ENCODE measurements around the gene BCKDK. TPM values are rescaled to one million over a fixed set of nuclear protein-coding genes. Genes with fewer than 3 reads are reported as not detected.

BCKDK gene
- polyA plus RNA-seq, 1 donor (not counting 4 experiments of a cell fraction or from before 2014, with no cell fraction given): 19.9 TPM

DNA sequence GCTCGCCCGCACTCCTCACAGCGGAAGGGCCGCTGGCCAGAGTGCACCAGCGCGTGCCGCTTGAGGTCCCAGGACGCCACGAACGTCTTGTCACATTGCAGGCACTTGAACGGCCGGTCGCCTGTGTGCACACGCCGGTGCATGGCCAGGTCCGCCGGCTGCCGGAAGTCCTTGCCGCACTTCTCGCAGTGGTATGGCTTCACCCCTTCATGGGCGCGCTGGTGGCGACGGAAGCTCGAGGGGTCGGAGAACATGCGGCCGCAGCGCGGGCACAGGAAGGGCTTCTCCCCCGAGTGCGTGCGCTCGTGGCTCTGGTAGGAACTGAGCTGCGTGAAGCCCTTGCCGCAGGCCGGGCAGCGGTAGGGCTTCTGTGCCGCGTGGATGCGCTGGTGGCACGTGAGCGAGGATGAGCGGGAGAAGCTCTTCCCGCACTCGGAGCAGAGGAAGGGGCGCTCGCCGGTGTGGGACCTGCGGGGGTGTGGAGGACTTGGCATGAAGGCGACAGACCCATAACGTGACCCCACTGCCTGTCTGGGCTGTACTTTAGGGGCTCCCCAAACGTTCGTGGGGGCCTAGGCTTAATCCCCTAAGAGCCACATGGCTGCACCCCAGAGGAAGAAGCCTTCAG, 46.3 kb upstream of the BCKDK start:
- dilution Hi-C loops (cut with MboI; ENCODE audit: extremely low pct_ligation_motif_present, low sequenced_read_pairs): no loop called here
- H3K9me1 ChIP-seq (ENCODE audit: control insufficient read depth, extremely low read depth, insufficient read depth, low read length): no peaks in the 10 kb centered on the region
- FAIRE-seq: no peak
- no peak overlapping the region for H3K9ac ChIP-seq (ENCODE audit: control insufficient read depth, extremely low read depth, insufficient read depth, low read length)
- no peak for DNase-seq (ENCODE audit: low read depth, low spot score)
- no peak overlapping the region for H3K4me3 ChIP-seq (ENCODE audit: control insufficient read depth in 2 of 3, extremely low read depth in 1 of 3, insufficient read depth in 2 of 3, low read depth in 1 of 3, low read length in 3 of 3)
- H2AFZ ChIP-seq (ENCODE audit: control insufficient read depth, low read length): no peak overlapping the region
- peaks cover 44% of the 10 kb centered on the region for H3K79me2 ChIP-seq (ENCODE audit: control insufficient read depth, insufficient read depth, low read length)
- H3K36me3 ChIP-seq (ENCODE audit: control insufficient read depth in 2 of 2, extremely low read depth in 1 of 2, insufficient read depth in 2 of 2, low read length in 2 of 2): peaks cover 10 to 19% of the 10 kb centered on the region in 2 experiments
- TF ChIP-seq CTCF (optimal IDR thresholded peaks at IDR 0.05 in 1 of 3, IDR thresholded peaks at IDR 0.05 in 1 of 3, conservative IDR thresholded peaks at IDR 0.05 in 1 of 3; ENCODE audit: extremely low read depth in 1 of 3, insufficient read depth in 2 of 3, low read length in 3 of 3) (no peak), EZH2 (IDR thresholded peaks at IDR 0.05; ENCODE audit: low read length) (no peak)
- no peaks in the 10 kb centered on the region for H4K20me1 ChIP-seq (ENCODE audit: control insufficient read depth, extremely low read depth, insufficient read depth, low read length)
- H3K27me3 ChIP-seq (ENCODE audit: control insufficient read depth, extremely low read depth, insufficient read depth, low read length): no peaks in the 10 kb centered on the region
- no peaks in the 10 kb centered on the region for H3K9me3 ChIP-seq (ENCODE audit: control insufficient read depth, low read depth, low read length)
- H3K27ac ChIP-seq (ENCODE audit: control insufficient read depth, insufficient read depth, low read length): no peak overlapping the region
- no peak overlapping the region for H3K4me2 ChIP-seq (ENCODE audit: control insufficient read depth, extremely low read depth, insufficient read depth, low read depth, low read length)
- peaks cover 13% of the 10 kb centered on the region for H3K4me1 ChIP-seq (ENCODE audit: control insufficient read depth, extremely low read depth, insufficient read depth, low read length)

DNA sequence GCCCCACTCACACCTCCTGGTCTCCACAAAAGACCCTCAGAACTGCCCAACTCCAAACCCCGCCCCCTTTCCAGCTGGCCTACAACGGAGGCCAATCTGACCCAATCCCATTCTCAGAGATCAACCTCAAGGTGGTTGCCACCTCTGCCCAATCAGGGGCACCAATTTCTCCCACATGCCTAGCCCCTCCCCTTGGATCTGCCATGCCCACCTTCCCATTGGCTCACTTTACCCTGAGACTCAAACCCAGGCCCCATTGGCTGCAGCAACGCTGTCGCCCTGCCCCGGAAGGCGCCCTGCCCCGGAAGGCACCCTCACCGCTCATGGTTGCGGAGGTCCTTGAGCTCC, 44.7 kb upstream of the BCKDK start:
- Histone ChIP-seq H3K27ac (ENCODE audit: control insufficient read depth, insufficient read depth, low read length) (no peak overlapping the region), H3K9me1 (ENCODE audit: control insufficient read depth, extremely low read depth, insufficient read depth, low read length) (no peaks in the 10 kb centered on the region), H3K9me3 (ENCODE audit: control insufficient read depth, low read depth, low read length) (no peaks in the 10 kb centered on the region), H3K4me2 (ENCODE audit: control insufficient read depth, extremely low read depth, insufficient read depth, low read depth, low read length) (no peak overlapping the region), H3K36me3 (ENCODE audit: control insufficient read depth in 2 of 2, extremely low read depth in 1 of 2, insufficient read depth in 2 of 2, low read length in 2 of 2) (peaks cover 10 to 17% of the 10 kb centered on the region in 2 experiments), H2AFZ (ENCODE audit: control insufficient read depth, low read length) (no peak overlapping the region), H3K79me2 (ENCODE audit: control insufficient read depth, insufficient read depth, low read length) (peaks cover 55% of the 10 kb centered on the region), H3K4me1 (ENCODE audit: control insufficient read depth, extremely low read depth, insufficient read depth, low read length) (peaks cover 13% of the 10 kb centered on the region), H3K9ac (ENCODE audit: control insufficient read depth, extremely low read depth, insufficient read depth, low read length) (no peak overlapping the region), H3K4me3 (ENCODE audit: control insufficient read depth in 2 of 3, extremely low read depth in 1 of 3, insufficient read depth in 2 of 3, low read depth in 1 of 3, low read length in 3 of 3) (no peak overlapping the region), H3K27me3 (ENCODE audit: control insufficient read depth, extremely low read depth, insufficient read depth, low read length) (no peaks in the 10 kb centered on the region), H4K20me1 (ENCODE audit: control insufficient read depth, extremely low read depth, insufficient read depth, low read length) (no peaks in the 10 kb centered on the region)
- FAIRE-seq (no peak), DNase-seq (ENCODE audit: low read depth, low spot score) (no peak)
- TF ChIP-seq EZH2 (IDR thresholded peaks at IDR 0.05; ENCODE audit: low read length): no peak
- no peak for TF ChIP-seq CTCF (optimal IDR thresholded peaks at IDR 0.05 in 1 of 3, IDR thresholded peaks at IDR 0.05 in 1 of 3, conservative IDR thresholded peaks at IDR 0.05 in 1 of 3; ENCODE audit: extremely low read depth in 1 of 3, insufficient read depth in 2 of 3, low read length in 3 of 3)
- dilution Hi-C loops (cut with MboI; ENCODE audit: extremely low pct_ligation_motif_present, low sequenced_read_pairs): no loop called here
